Lung (tissue), 16 donors: ENCODE data around the gene BIN2. TPM values are rescaled to one million over a fixed set of nuclear protein-coding genes. Genes with fewer than 3 reads are reported as not detected.

Experiments
- ATAC-seq: fragments of 200-7000 bp; cut with Tn5 transposase; one replicate; pipeline ENCODE4 v1.9.1; 2020; ENCODE audit warnings: moderate number of reproducible peaks; ENCODE audit not compliant: insufficient read depth, low FRiP score
- DNase-seq, 3 donors: peaks; one replicate each; pipeline ENCODE4 v3.0.0-alpha.2; 2013 to 2017
- H3K27ac ChIP-seq, 2 donors: one replicate each; pipeline ENCODE4 v1.5.1; 2013; ENCODE audit warnings: mild to moderate bottlenecking in 2 of 2, moderate library complexity in 2 of 2, control low read depth in 1 of 2, inconsistent platforms in 1 of 2, low read depth in 1 of 2, low read length in 1 of 2
- H3K27me3 ChIP-seq, 3 donors: one replicate each; pipeline ENCODE4 v1.5.1; 2013; ENCODE audit warnings: low read length in 2 of 3; ENCODE audit not compliant: control insufficient read depth in 3 of 3, insufficient read depth in 3 of 3
- H3K36me3 ChIP-seq, 4 donors: one replicate each; pipeline ENCODE4 v1.5.1; 2013; ENCODE audit warnings: low read length in 4 of 4, mild to moderate bottlenecking in 1 of 4, moderate library complexity in 1 of 4; ENCODE audit not compliant: control insufficient read depth in 4 of 4, insufficient read depth in 4 of 4
- H3K4me1 ChIP-seq, 5 donors: one replicate each; pipeline ENCODE4 v1.5.1; 2013; ENCODE audit warnings: low read length in 5 of 5, mild to moderate bottlenecking in 2 of 5, moderate library complexity in 1 of 5; ENCODE audit not compliant: control insufficient read depth in 5 of 5, insufficient read depth in 5 of 5
- H3K4me3 ChIP-seq: one replicate; pipeline ENCODE4 v1.5.1; 2013; ENCODE audit warnings: mild to moderate bottlenecking, control low read depth, moderate library complexity
- H3K9ac ChIP-seq, 2 donors: one replicate each; pipeline ENCODE4 v1.5.1; 2013; ENCODE audit warnings: low read length in 2 of 2, control low read depth in 1 of 2; ENCODE audit not compliant: insufficient read depth in 1 of 2
- H3K9me3 ChIP-seq, 4 donors: one replicate each; pipeline ENCODE4 v1.5.1; 2013; ENCODE audit warnings: low read length in 3 of 4, mild to moderate bottlenecking in 1 of 4, moderate library complexity in 1 of 4; ENCODE audit not compliant: control insufficient read depth in 4 of 4, insufficient read depth in 3 of 4
- CTCF ChIP-seq: IDR thresholded peaks from 2 replicates; pipeline ENCODE4 v1.5.1; 2012; ENCODE audit warnings: mild to moderate bottlenecking; ENCODE audit errors: control extremely low read depth, extremely low read depth
- WGBS, 2 donors: extraction: QIAGEN DNeasy Blood & Tissue Kit; methylation state at CpG; one replicate each; pipeline ENCODE4 v1.1.7; 2013; 5-methylcytosine and 5-hydroxymethylcytosine counted together
- long read RNA-seq, 5 donors: transcript quantifications; one replicate each; lab custom pipeline, GENCODE V29; 2026
- polyA plus RNA-seq, 2 donors: library from polyadenylated mRNA; stranded (reverse); fragments of 200-250 nt; gene quantifications; one replicate each; pipeline ENCODE4 v1.2.1, GENCODE V29; 2013
- total RNA-seq, 2 donors: library from RNA; depleted of rRNA in 1 of 2; stranded (reverse); fragments of >200 nt in 1 of 2; gene quantifications; one replicate each; pipeline ENCODE4 v1.2.1, GENCODE V29; 2014 to 2021
- donor health status: control.
- donor health status: control.
- donor health status: Bipolar disorder and iron deficiency.
- donor health status: healthy.
- donor health status: DM: yes; HTN: yes; CAD: no.

BIN2 gene
- total RNA-seq (10 to 100 TPM; 13.4 to 22.9 TPM), polyA plus RNA-seq (10 to 100 TPM; 12.0 to 54.5 TPM)
- long read RNA-seq, donor 1, partial matches to known transcripts, result 0 of 1 reads
- long read RNA-seq, donor 1, other reads (novel, unspliced or antisense), result 0 of 1 reads
- long read RNA-seq, donor 2, partial matches to known transcripts, result 0 of 1 reads
- long read RNA-seq, donor 2, other reads (novel, unspliced or antisense), result 0 of 1 reads
- long read RNA-seq, donor 3, result 0 reads
- long read RNA-seq, donor 4, result 0 reads
- long read RNA-seq, donor 5, result 0 reads

- Histone ChIP-seq H3K9me3 (no peaks in the 10 kb centered on the region), H3K36me3 (no peaks in the 10 kb centered on the region), H3K4me1 (peaks cover 0 to 8% (median 0%) of the 10 kb centered on the region in 5 donors), H3K27ac (peak within 1 kb of the TSS in 1 of 2 donors; percentile 86), H3K4me3 (peak within 1 kb of the TSS; percentile 12), H3K9ac (no peak within 1 kb of the TSS), H3K27me3 (no peaks in the 10 kb centered on the region)
- DNase-seq, result no peak
- ATAC-seq, result peak; percentile 54
- 61 to 79% methylated on average over 50 to 60 of the region's 60 CpGs for WGBS, 2 donors
- TF ChIP-seq CTCF, result no peak
Observed at GRCh38 chr12:51323966-51324895, at the start of gene BIN2. Gene BIN2, minus strand, starts transcription at chr12:51324174. Its CDS starts 72 bp downstream, at chr12:51324102.

GRCh38 chr12:51373187-51373586 is 49.2 kb upstream of the BIN2 start:
- H3K36me3 ChIP-seq, result peaks cover 0 to 2% (median 0%) of the 10 kb centered on the region in 4 donors
- TF ChIP-seq CTCF, result no peak
- H3K4me3 ChIP-seq, result no peak overlapping the region
- H3K27me3 ChIP-seq, result no peaks in the 10 kb centered on the region
- DNase-seq, result no peak
- no peak for ATAC-seq
- H3K9ac ChIP-seq, result no peak overlapping the region
- peaks cover 0 to 4% (median 2%) of the 10 kb centered on the region in 5 donors for H3K4me1 ChIP-seq
- H3K9me3 ChIP-seq, result no peaks in the 10 kb centered on the region
- no peak overlapping the region for H3K27ac ChIP-seq
- WGBS, 2 donors, result 50 to 68% methylated on average over 3 of the region's 3 CpGs

- Histone ChIP-seq H3K4me1 (peaks cover 0 to 4% (median 2%) of the 10 kb centered on the region in 5 donors), H3K27ac (no peak overlapping the region), H3K27me3 (no peaks in the 10 kb centered on the region), H3K36me3 (peaks cover 0 to 1% (median 0%) of the 10 kb centered on the region in 4 donors), H3K9me3 (no peaks in the 10 kb centered on the region), H3K4me3 (no peak overlapping the region), H3K9ac (no peak overlapping the region)
- WGBS, 2 donors, result 83 to 93% methylated on average over 2 of the region's 2 CpGs
- no peak for TF ChIP-seq CTCF
- ATAC-seq (no peak), DNase-seq (no peak)
Observed at GRCh38 chr12:51372021-51372420, 48.0 kb upstream of the BIN2 start.
